NCI-H1694 (cell line): Measurements from ENCODE around the gene DCK.
A peak's percentile ranks its signal among the peaks of the same experiment; 100 is the strongest.
"Not testable (repeated sequence)": the region's sequence is repeated elsewhere in the genome, so short reads cannot be mapped to it uniquely, and the experiment has no call there.

Experiments used
- DNase-seq: peaks from one replicate; lab custom pipeline; 2025; lab: John Stamatoyannopoulos, UW

DCK gene

GRCh38 chr4:71001363-71001762 is 7.9 kb downstream of the DCK start:
- not testable (repeated sequence) for DNase-seq

GRCh38 chr4:71004281-71004851 is 10.9 kb downstream of the DCK start:
- DNase-seq, result no peak

GRCh38 chr4:71005025-71005424 is 11.6 kb downstream of the DCK start:
- DNase-seq, result not testable (repeated sequence)

GRCh38 chr4:71006203-71006907 is 12.9 kb downstream of the DCK start:
- no peak for DNase-seq

GRCh38 chr4:71008196-71008595 is 14.7 kb downstream of the DCK start:
- no peak for DNase-seq

GRCh38 chr4:71009086-71009485 is 15.6 kb downstream of the DCK start:
- no peak for DNase-seq

GRCh38 chr4:71009890-71010588 is 16.6 kb downstream of the DCK start:
- peak; percentile 62 for DNase-seq

GRCh38 chr4:71011451-71011850 is 18.0 kb downstream of the DCK start:
- DNase-seq, result no peak

GRCh38 chr4:71017391-71017790 is 23.9 kb downstream of the DCK start:
- not testable (repeated sequence) for DNase-seq

- no peak for DNase-seq
Observed at GRCh38 chr4:71020611-71021010, 27.2 kb downstream of the DCK start.

GRCh38 chr4:71025654-71026053 is 32.2 kb downstream of the DCK start:
- DNase-seq, result no peak

- DNase-seq, result no peak
Observed at GRCh38 chr4:71026086-71026485, 32.6 kb downstream of the DCK start.

- DNase-seq, result no peak
Observed at GRCh38 chr4:71027611-71028010, 34.2 kb downstream of the DCK start.

GRCh38 chr4:71029504-71029903 is 36.1 kb downstream of the DCK start:
- no peak for DNase-seq

- DNase-seq, result not testable (repeated sequence)
Observed at GRCh38 chr4:71032106-71032505, 38.7 kb downstream of the DCK start.

- DNase-seq, result no peak
Observed at GRCh38 chr4:71045256-71045655, 51.8 kb downstream of the DCK start.

GRCh38 chr4:71049395-71049794 is 55.9 kb downstream of the DCK start:
- DNase-seq, result no peak

- DNase-seq, result no peak
Observed at GRCh38 chr4:71050809-71051208, 57.4 kb downstream of the DCK start.

- no peak for DNase-seq
Observed at GRCh38 chr4:71052034-71052433, 58.6 kb downstream of the DCK start.

GRCh38 chr4:71052716-71053115 is 59.3 kb downstream of the DCK start:
- no peak for DNase-seq

GRCh38 chr4:71053613-71054012 is 60.2 kb downstream of the DCK start:
- not testable (repeated sequence) for DNase-seq

- DNase-seq, result not testable (repeated sequence)
Observed at GRCh38 chr4:71059573-71059972, 66.1 kb downstream of the DCK start.

- DNase-seq, result no peak
Observed at GRCh38 chr4:71062436-71062835, 69.0 kb downstream of the DCK start.
